SKM-1 (cell line): Measurements from ENCODE around the gene SMAD2.

Experiments used
- DNase-seq: peaks from one replicate; lab custom pipeline; 2025; ENCODE audit not compliant: unreplicated experiment; lab: John Stamatoyannopoulos, UW

The SMAD2 gene

GRCh38 chr18:47932190-47932589 is 1.7 kb upstream of the SMAD2 start:
- DNase-seq = no peak

DNA sequence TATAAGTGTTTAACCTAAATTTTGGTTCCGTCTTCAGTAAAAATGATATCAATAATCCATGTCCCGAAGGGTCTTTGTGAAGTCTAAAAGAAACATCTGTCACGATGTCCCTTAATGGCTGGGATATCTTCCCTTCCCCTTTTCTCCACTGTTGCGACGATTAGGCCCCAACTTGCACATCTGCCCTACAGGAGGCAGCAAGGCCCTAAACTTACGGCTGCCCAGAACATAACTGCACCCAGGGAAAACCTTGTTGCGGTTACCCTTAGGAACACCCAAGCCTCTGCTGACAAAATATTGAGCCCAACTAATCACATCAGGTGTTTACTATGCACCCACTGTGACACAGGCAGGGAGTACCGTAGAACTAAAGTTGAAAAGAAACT is 1.3 kb upstream of the SMAD2 start:
- peak; percentile 59 for DNase-seq

DNA sequence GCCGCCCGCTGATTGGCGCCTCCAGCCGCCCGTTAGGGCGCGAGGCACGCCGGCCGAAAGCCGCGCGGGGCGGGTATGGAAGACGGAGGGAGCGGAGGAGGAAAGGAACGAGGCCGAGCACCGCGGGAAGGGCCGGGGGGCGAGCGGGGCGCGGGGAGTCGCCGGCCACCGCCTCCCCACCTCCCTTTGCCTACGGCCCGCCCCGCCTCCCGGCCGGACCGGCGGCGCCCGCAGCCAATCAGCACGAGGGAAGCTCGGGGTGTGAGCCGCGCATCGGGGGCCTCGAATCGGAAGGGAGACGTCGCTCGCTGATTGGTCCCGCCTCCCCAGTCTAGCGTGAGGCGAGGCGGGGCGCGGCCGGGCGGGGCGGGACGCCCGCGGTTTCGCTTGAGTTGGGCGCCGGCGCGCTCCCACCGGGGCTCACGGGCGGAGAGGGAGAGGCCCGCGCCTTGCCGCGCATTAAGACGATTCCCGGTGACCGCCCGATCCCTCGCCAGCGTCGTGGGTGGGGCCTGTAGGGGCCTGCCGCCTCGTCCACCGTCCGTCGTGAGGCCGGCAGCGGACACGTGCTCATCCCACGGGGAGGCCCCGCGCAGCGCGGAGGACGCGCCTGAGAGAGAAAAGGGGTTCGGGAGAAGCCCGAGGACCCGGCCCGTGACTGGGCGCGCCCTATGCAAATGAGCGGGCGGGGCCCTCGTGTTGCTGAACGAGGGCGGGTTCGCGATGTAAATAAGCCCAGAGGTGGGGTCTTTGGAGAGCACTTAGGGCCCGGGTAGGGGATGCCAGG is 665 bp upstream of the SMAD2 start:
- DNase-seq = peak; percentile 94

DNA sequence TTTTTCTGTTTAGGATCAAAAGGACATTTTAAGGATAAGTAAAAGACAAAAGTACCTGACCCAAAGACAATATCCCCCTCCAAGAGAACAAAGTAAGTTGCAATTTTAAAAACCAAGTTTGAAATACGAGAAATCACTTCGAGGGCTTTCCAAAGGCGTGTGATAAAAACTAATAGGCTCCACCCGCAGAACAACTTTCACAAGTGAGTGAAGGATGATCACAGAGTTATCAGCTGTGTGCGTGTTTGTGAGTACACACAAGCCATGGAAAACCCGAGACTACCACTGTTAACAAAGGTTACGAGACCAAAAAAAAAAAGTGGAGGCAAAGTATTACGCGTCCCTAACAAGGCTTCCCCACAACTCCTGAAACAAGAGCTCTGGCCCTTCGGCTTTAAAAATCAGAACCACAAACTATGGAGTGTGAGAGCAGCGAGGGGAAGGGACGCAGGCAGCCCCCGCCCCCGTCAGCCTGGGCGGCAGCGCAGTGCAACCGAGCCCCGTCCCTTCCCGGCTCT is 719 bp downstream of the SMAD2 start:
- DNase-seq = no peak

GRCh38 chr18:47928466-47928865 is 2.0 kb downstream of the SMAD2 start:
- DNase-seq = no peak

GRCh38 chr18:47926101-47926850 is 4.2 kb downstream of the SMAD2 start:
- DNase-seq = no peak

DNA sequence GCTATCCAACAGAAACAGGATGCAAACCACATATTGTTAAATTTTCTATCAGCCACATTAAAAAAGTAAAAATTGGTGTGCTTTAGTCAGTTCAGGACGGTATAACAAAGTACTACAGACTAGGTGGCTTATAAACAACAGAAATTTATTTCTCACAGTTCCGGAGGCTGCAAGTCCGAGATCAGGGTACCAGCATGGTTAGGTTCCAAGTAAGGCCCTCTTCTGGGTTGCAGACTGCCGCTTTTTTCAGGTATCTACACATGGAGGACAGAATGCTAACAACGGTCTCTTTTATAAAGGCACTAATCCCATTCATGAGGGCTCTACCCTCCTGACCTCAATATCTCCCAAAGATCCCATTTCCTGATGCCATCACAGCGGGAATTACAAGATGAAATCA is 10.5 kb downstream of the SMAD2 start:
- no peak for DNase-seq

- no peak for DNase-seq
Measured at GRCh38 chr18:47917923-47918610, 12.4 kb downstream of the SMAD2 start.

GRCh38 chr18:47915930-47916329 is 14.5 kb downstream of the SMAD2 start:
- DNase-seq = no peak

DNA sequence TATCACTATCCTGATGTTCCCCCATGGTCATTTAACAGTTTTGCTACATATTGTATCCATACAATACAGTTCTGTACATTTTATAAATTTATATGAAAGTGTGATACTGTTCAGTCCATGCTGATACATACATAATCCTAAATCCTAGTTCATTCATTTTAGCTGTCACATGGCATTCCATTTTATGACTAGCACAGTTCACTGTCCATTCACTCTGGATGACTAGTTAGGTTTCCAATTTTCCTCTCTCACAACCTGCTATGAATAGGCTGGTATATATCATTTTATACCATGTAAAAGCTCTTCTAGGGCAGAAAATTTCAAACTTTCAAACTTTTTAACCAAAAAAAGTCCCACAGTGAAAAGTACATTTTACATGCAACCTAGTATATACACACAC is 15.2 kb downstream of the SMAD2 start:
- DNase-seq = no peak

DNA sequence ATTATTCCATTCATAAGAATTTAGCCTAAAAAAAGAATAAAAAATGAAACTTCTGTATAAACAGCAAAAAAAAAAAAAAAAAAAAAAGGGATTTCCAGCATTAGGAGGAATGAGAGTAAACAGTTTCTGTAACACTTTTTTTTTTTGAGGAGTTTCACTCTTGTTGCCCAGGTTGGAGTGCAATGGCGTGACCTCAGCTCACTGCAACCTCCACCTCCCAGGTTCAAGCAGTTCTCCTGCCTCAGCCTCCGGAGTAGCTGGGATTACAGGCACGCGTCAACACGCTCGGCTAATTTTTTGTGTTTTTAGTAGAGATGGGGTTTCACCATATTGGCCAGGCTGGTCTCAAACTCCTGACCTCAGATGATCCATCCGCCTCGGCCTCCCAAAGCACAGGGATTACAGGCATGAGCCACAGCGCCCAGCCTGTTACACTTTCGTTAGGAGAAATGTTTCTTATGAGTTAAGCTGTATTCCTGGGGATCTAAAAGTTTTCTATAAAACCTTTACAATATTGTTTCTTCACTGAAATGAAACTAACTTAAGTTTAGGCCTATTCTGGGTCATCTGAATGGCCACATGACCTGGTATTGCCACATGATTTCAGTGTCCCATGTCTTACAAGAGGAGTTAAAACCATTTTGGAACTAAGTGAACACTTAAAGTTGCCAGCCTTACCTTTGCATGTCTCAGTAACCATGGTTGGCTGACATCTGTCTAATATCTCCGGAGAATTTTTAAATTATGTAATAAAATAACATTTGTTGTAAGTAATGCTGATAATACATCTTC is 17.5 kb downstream of the SMAD2 start:
- no peak for DNase-seq

DNA sequence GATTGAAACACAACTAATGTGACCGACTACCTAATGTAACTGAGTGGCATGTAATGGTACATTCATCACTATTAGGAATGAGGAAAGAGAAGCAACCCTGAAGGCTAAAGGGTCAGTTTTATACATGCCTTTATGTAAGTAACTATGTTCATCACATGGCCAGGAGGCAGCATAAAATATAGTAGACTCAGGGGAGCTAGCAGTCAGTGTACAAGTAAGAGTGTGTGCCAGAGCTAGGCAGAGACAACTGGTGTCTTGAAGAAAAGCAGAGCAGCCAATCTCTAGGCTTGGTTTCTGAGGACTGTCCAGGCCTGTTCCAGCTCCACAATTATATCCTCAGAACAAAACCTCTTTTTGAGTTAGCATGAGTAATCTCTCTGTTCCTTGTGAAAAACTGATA is 18.1 kb downstream of the SMAD2 start:
- no peak for DNase-seq

DNA sequence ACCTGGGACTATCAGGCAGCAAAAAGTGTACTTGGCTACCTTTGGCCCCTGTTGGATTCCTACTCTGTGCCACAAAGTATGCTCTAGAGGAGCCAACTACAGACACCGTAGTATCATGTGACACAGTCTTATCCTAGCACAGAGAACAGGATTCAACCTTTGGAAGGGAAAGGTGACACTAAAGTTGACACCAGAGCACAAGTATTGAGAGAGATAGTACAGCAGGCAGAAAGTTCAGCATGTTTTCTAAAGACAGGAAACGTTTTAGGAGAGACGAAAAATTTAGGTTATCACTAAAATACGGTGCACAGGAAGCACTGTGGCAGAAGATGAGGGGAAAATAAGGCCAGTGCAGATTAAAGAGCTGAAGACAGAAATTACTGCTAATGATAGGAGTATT is 18.6 kb downstream of the SMAD2 start:
- DNase-seq = no peak

DNA sequence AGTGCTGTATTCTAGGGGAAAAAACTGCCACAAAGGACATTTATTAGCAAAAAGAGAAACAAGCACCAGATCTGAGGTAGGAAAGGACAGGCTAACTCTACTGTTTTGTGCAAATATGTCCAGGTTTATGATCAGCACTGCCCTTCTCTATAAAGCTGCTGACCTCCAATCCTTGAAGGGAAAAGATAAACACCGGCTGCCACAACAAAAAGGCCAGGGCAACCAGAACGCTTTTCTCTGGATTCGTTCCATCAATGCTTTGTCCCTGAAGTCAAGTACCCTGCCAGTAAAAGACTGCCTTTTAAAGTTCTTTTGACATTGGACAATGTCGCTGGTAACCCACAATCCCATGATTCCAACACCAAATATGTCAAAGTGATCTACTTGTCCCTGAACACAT is 21.0 kb downstream of the SMAD2 start:
- no peak for DNase-seq

- DNase-seq = no peak
Measured at GRCh38 chr18:47908592-47908991, 21.9 kb downstream of the SMAD2 start.

GRCh38 chr18:47906408-47906807 is 24.1 kb downstream of the SMAD2 start:
- DNase-seq = no peak

DNA sequence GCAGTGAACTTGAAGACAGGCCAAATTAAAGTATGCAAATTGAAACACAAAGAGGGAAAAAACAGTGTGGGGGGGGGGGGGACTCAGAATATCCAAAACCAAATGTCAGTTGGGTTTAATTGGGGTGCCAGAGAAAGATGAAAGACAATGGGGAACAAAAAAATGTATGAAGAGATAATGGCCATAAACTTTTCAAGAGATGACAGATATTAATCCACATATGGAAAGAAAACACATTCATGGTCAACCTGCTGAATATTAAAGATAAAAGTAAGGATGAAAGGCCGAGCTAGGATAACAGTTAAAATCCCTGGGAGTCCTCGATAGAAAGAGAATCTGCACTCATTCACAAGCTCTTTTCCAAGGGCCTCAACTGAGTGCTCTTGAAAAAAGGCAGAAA is 26.6 kb downstream of the SMAD2 start:
- DNase-seq = no peak

- peak; percentile 75 for DNase-seq
Measured at GRCh38 chr18:47901624-47902362, 28.7 kb downstream of the SMAD2 start.

- DNase-seq = no peak
Measured at GRCh38 chr18:47899107-47899840, 31.2 kb downstream of the SMAD2 start.

DNA sequence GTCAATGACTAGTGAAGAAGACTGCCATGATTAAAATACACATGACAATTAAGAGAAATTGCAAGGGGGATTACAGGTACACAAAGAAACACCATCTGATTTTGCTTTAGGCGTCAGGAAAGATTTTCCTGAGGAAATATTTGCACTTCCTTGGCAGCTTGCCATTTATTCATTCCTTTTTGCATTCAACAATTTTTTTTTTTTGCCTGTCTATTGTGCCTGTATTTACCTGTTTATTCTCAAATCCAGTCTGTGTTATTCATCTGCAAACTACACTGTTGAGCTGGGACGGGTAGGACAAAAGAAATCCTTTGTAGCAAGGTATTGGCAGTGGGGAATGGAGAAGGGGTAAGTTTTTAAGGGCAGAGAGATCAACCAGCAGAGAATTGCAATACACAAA is 31.8 kb downstream of the SMAD2 start:
- no peak for DNase-seq
